ENCODE measurements around the gene MISP3. TPM values are rescaled to one million over a fixed set of nuclear protein-coding genes. Genes with fewer than 3 reads are reported as not detected.

MISP3 gene
- polyA plus RNA-seq, 4 donors = 13.0 to 60.4 (median 22.9) TPM

- peak; percentile 91 for FAIRE-seq
- Histone ChIP-seq H3K27ac (ENCODE audit: low read depth in 1 of 3, low read length in 2 of 3) (peak overlapping the region; percentile 90 to 99 (median 93)), H3K9me3 (ENCODE audit: control insufficient read depth in 2 of 2, insufficient read depth in 1 of 2, low read depth in 1 of 2, low read length in 1 of 2) (no peaks in the 10 kb centered on the region), H3K4me3 (ENCODE audit: low read depth in 1 of 3, low read length in 3 of 3) (peak overlapping the region; percentile 50 to 87 (median 65)), H3K36me3 (ENCODE audit: control insufficient read depth in 3 of 3, insufficient read depth in 2 of 3, low read depth in 1 of 3, low read length in 3 of 3) (peaks cover 0 to 6% (median 0%) of the 10 kb centered on the region in 3 donors), H3K27me3 (ENCODE audit: control insufficient read depth in 3 of 3, insufficient read depth in 3 of 3, low read length in 3 of 3) (no peaks in the 10 kb centered on the region), H3K4me1 (ENCODE audit: control insufficient read depth in 3 of 3, insufficient read depth in 2 of 3, low read depth in 1 of 3, low read length in 2 of 3) (peaks cover 0 to 13% (median 0%) of the 10 kb centered on the region in 3 donors)
- DNase-seq = peak; percentile 99
- WGBS, 3 donors = 0 to 1% (median 0%) methylated on average over 49 to 50 of the region's 50 CpGs
Observed at GRCh38 chr19:14080887-14081796, 8.6 kb downstream of the MISP3 start.

- peak overlapping the region; percentile 50 to 87 (median 65) for H3K4me3 ChIP-seq (ENCODE audit: low read depth in 1 of 3, low read length in 3 of 3)
- peaks cover 0 to 10% (median 0%) of the 10 kb centered on the region in 3 donors for H3K36me3 ChIP-seq (ENCODE audit: control insufficient read depth in 3 of 3, insufficient read depth in 2 of 3, low read depth in 1 of 3, low read length in 3 of 3)
- H3K27ac ChIP-seq (ENCODE audit: low read depth in 1 of 3, low read length in 2 of 3) = peak overlapping the region; percentile 50 to 99 (median 90)
- DNase-seq (no peak), FAIRE-seq (no peak)
- 8 to 18% (median 9%) methylated on average over 24 of the region's 24 CpGs for WGBS, 3 donors
- H3K27me3 ChIP-seq (ENCODE audit: control insufficient read depth in 3 of 3, insufficient read depth in 3 of 3, low read length in 3 of 3) = no peaks in the 10 kb centered on the region
- peaks cover 0 to 13% (median 0%) of the 10 kb centered on the region in 3 donors for H3K4me1 ChIP-seq (ENCODE audit: control insufficient read depth in 3 of 3, insufficient read depth in 2 of 3, low read depth in 1 of 3, low read length in 2 of 3)
- no peaks in the 10 kb centered on the region for H3K9me3 ChIP-seq (ENCODE audit: control insufficient read depth in 2 of 2, insufficient read depth in 1 of 2, low read depth in 1 of 2, low read length in 1 of 2)
Observed at GRCh38 chr19:14081797-14082674, 9.4 kb downstream of the MISP3 start.

- DNase-seq = no peak
- Histone ChIP-seq H3K4me1 (ENCODE audit: control insufficient read depth in 3 of 3, insufficient read depth in 2 of 3, low read depth in 1 of 3, low read length in 2 of 3) (peaks cover 0 to 13% (median 0%) of the 10 kb centered on the region in 3 donors), H3K9me3 (ENCODE audit: control insufficient read depth in 2 of 2, insufficient read depth in 1 of 2, low read depth in 1 of 2, low read length in 1 of 2) (no peaks in the 10 kb centered on the region), H3K27ac (ENCODE audit: low read depth in 1 of 3, low read length in 2 of 3) (peak overlapping the region in 1 of 3 donors; percentile 90), H3K27me3 (ENCODE audit: control insufficient read depth in 3 of 3, insufficient read depth in 3 of 3, low read length in 3 of 3) (no peaks in the 10 kb centered on the region), H3K4me3 (ENCODE audit: low read depth in 1 of 3, low read length in 3 of 3) (peak overlapping the region in 2 of 3 donors; percentile 65 to 87), H3K36me3 (ENCODE audit: control insufficient read depth in 3 of 3, insufficient read depth in 2 of 3, low read depth in 1 of 3, low read length in 3 of 3) (peaks cover 0 to 12% (median 2%) of the 10 kb centered on the region in 3 donors)
- 22 to 48% (median 23%) methylated on average over 1 of the region's 1 CpG for WGBS, 3 donors
- FAIRE-seq = no peak
Observed at GRCh38 chr19:14082675-14082960, 10.0 kb downstream of the MISP3 start.

GRCh38 chr19:14085309-14085995 is 12.9 kb downstream of the MISP3 start, which contains the start of gene C19orf67:
TSS of gene C19orf67 (minus strand) at chr19:14085783. CDS start at chr19:14085627, 156 bp downstream.
- 44 to 67% (median 55%) methylated on average over 49 to 54 of the region's 54 CpGs for WGBS, 3 donors
- Histone ChIP-seq H3K36me3 (ENCODE audit: control insufficient read depth in 3 of 3, insufficient read depth in 2 of 3, low read depth in 1 of 3, low read length in 3 of 3) (peaks cover 0 to 28% (median 5%) of the 10 kb centered on the region in 3 donors), H3K4me1 (ENCODE audit: control insufficient read depth in 3 of 3, insufficient read depth in 2 of 3, low read depth in 1 of 3, low read length in 2 of 3) (peaks cover 0 to 12% (median 0%) of the 10 kb centered on the region in 3 donors), H3K4me3 (ENCODE audit: low read depth in 1 of 3, low read length in 3 of 3) (peak within 1 kb of the TSS in 1 of 3 donors; percentile 20), H3K27me3 (ENCODE audit: control insufficient read depth in 3 of 3, insufficient read depth in 3 of 3, low read length in 3 of 3) (no peaks in the 10 kb centered on the region), H3K27ac (ENCODE audit: low read depth in 1 of 3, low read length in 2 of 3) (no peak within 1 kb of the TSS), H3K9me3 (ENCODE audit: control insufficient read depth in 2 of 2, insufficient read depth in 1 of 2, low read depth in 1 of 2, low read length in 1 of 2) (no peaks in the 10 kb centered on the region)
- peak in 1 of 2 donors; percentile 55 for DNase-seq
- no peak for FAIRE-seq

- no peak for FAIRE-seq
Observed at GRCh38 chr19:14086098-14086497, 13.5 kb downstream of the MISP3 start.

GRCh38 chr19:14088634-14089411 is 16.2 kb downstream of the MISP3 start:
- no peak for FAIRE-seq

More at GRCh38 chr19:14086098-14086497, 13.5 kb downstream of the MISP3 start:
- DNase-seq = no peak
- Histone ChIP-seq H3K9me3 (ENCODE audit: control insufficient read depth in 2 of 2, insufficient read depth in 1 of 2, low read depth in 1 of 2, low read length in 1 of 2) (no peaks in the 10 kb centered on the region), H3K36me3 (ENCODE audit: control insufficient read depth in 3 of 3, insufficient read depth in 2 of 3, low read depth in 1 of 3, low read length in 3 of 3) (peaks cover 0 to 28% (median 5%) of the 10 kb centered on the region in 3 donors), H3K4me1 (ENCODE audit: control insufficient read depth in 3 of 3, insufficient read depth in 2 of 3, low read depth in 1 of 3, low read length in 2 of 3) (peaks cover 0 to 12% (median 0%) of the 10 kb centered on the region in 3 donors), H3K4me3 (ENCODE audit: low read depth in 1 of 3, low read length in 3 of 3) (no peak overlapping the region), H3K27ac (ENCODE audit: low read depth in 1 of 3, low read length in 2 of 3) (no peak overlapping the region), H3K27me3 (ENCODE audit: control insufficient read depth in 3 of 3, insufficient read depth in 3 of 3, low read length in 3 of 3) (no peaks in the 10 kb centered on the region)
- WGBS, 3 donors = 74 to 84% (median 75%) methylated on average over 5 of the region's 5 CpGs

GRCh38 chr19:14089412-14089661 is 16.8 kb downstream of the MISP3 start:
- H3K27me3 ChIP-seq (ENCODE audit: control insufficient read depth in 3 of 3, insufficient read depth in 3 of 3, low read length in 3 of 3) = no peaks in the 10 kb centered on the region
- FAIRE-seq = no peak
- H3K27ac ChIP-seq (ENCODE audit: low read depth in 1 of 3, low read length in 2 of 3) = no peak overlapping the region
- H3K4me1 ChIP-seq (ENCODE audit: control insufficient read depth in 3 of 3, insufficient read depth in 2 of 3, low read depth in 1 of 3, low read length in 2 of 3) = peaks cover 0 to 9% (median 0%) of the 10 kb centered on the region in 3 donors
- peak overlapping the region; percentile 30 to 73 (median 62) for H3K4me3 ChIP-seq (ENCODE audit: low read depth in 1 of 3, low read length in 3 of 3)
- 20 to 27% (median 24%) methylated on average over 16 of the region's 16 CpGs for WGBS, 3 donors
- peaks cover 0 to 11% of the 10 kb centered on the region in 2 donors for H3K9me3 ChIP-seq (ENCODE audit: control insufficient read depth in 2 of 2, insufficient read depth in 1 of 2, low read depth in 1 of 2, low read length in 1 of 2)
- no peak for DNase-seq
- peaks cover 0 to 30% (median 5%) of the 10 kb centered on the region in 3 donors for H3K36me3 ChIP-seq (ENCODE audit: control insufficient read depth in 3 of 3, insufficient read depth in 2 of 3, low read depth in 1 of 3, low read length in 3 of 3)

More at GRCh38 chr19:14088634-14089411, 16.2 kb downstream of the MISP3 start:
- H3K4me3 ChIP-seq (ENCODE audit: low read depth in 1 of 3, low read length in 3 of 3) = peak overlapping the region; percentile 30 to 73 (median 62)
- H3K9me3 ChIP-seq (ENCODE audit: control insufficient read depth in 2 of 2, insufficient read depth in 1 of 2, low read depth in 1 of 2, low read length in 1 of 2) = peaks cover 0 to 9% of the 10 kb centered on the region in 2 donors
- DNase-seq = no peak
- WGBS, 3 donors = 89% methylated on average over 28 to 30 of the region's 30 CpGs
- no peak overlapping the region for H3K27ac ChIP-seq (ENCODE audit: low read depth in 1 of 3, low read length in 2 of 3)
- peaks cover 0 to 29% (median 5%) of the 10 kb centered on the region in 3 donors for H3K36me3 ChIP-seq (ENCODE audit: control insufficient read depth in 3 of 3, insufficient read depth in 2 of 3, low read depth in 1 of 3, low read length in 3 of 3)
- H3K27me3 ChIP-seq (ENCODE audit: control insufficient read depth in 3 of 3, insufficient read depth in 3 of 3, low read length in 3 of 3) = no peaks in the 10 kb centered on the region
- H3K4me1 ChIP-seq (ENCODE audit: control insufficient read depth in 3 of 3, insufficient read depth in 2 of 3, low read depth in 1 of 3, low read length in 2 of 3) = peaks cover 0 to 9% (median 0%) of the 10 kb centered on the region in 3 donors
